Body of pancreas (tissue), 4 donors: ENCODE measurements around the gene EEF1G. TPM values are rescaled to one million over a fixed set of nuclear protein-coding genes. Genes with fewer than 3 reads are reported as not detected.
"Not testable (repeated sequence)": the region's sequence is repeated elsewhere in the genome, so short reads cannot be mapped to it uniquely, and the experiment has no call there.

Experiments
- ATAC-seq: fragments of 150-250 bp; one replicate; pipeline ENCODE4 v1.9.1; 2016
- DNase-seq, 4 donors: peaks; one replicate each; pipeline ENCODE4 v3.0.0-alpha.2; 2019
- H3K27ac ChIP-seq, 4 donors: fragments of 200-600 bp; sonication (generic); 1 replicate in 3 of 4; 2 replicates in 1 of 4; pipeline versions ENCODE4 v1.5.1 to v1.6.1; 2016 to 2019; ENCODE audit warnings: mild to moderate bottlenecking in 1 of 4, mixed read lengths in 1 of 4, moderate library complexity in 1 of 4
- H3K27me3 ChIP-seq, 2 donors: fragments of 200-600 bp; sonication (generic); one replicate each; pipeline ENCODE4 v1.6.0; 2016; ENCODE audit warnings: mild to moderate bottlenecking in 1 of 2
- H3K36me3 ChIP-seq, 2 donors: fragments of 200-600 bp; sonication (generic); replicated peaks in 1 of 2; 2 replicates each; pipeline ENCODE4 v1.5.1; 2016; ENCODE audit warnings: low read depth in 2 of 2; ENCODE audit not compliant: insufficient read depth in 1 of 2
- H3K4me1 ChIP-seq: fragments of 200-600 bp; sonication (generic); one replicate; pipeline ENCODE4 v1.6.0; 2016
- H3K4me3 ChIP-seq, 2 donors: fragments of 200-600 bp; sonication (generic); 1 replicate in 1 of 2; 2 replicates in 1 of 2; pipeline ENCODE4 v1.5.1; 2016 to 2019
- H3K9me3 ChIP-seq, 3 donors: fragments of 200-600 bp; sonication (generic); 1 replicate in 2 of 3; 2 replicates in 1 of 3; pipeline ENCODE4 v1.5.1; 2016
- CTCF ChIP-seq, 7 experiments: fragments of 450-650 bp in 4 of 7; fragments of 200-600 bp in 3 of 7; sonication (generic) in 3 of 7; IDR thresholded peaks; one replicate each; pipeline ENCODE4 v1.5.1; 2016 to 2019; ENCODE audit warnings: antibody characterized with exemption in 7 of 7
- POLR2A ChIP-seq, 3 donors: fragments of 450-650 bp; IDR thresholded peaks; one replicate each; pipeline ENCODE4 v1.6.1; 2016; ENCODE audit warnings: antibody characterized with exemption in 3 of 3, mild to moderate bottlenecking in 2 of 3
- WGBS, 2 donors: methylation state at CpG; one replicate each; pipeline ENCODE4 v1.1.5; 2017; 5-methylcytosine and 5-hydroxymethylcytosine counted together
- intact Hi-C: fragments of 100-400 bp; cut with DNase I; formaldehyde crosslinking; loops from one replicate; pipeline ENCODE4 v1.15.1; 2023
- total RNA-seq, 2 donors: library from RNA; depleted of rRNA; stranded (reverse); fragments of >200 nt; gene quantifications; one replicate each; pipeline ENCODE4 v1.1.0, GENCODE V29; 2016

The EEF1G gene
- total RNA-seq, 2 donors from 2014 or later: 893 to 1,161 TPM

- DNase-seq (peak; percentile 38 to 46 (median 40)), ATAC-seq (peak; percentile 13)
- peak overlapping the region; percentile 81 to 92 (median 86) for H3K27ac ChIP-seq
- peaks cover 44% of the 10 kb centered on the region for H3K4me1 ChIP-seq
- WGBS, 2 donors: 1% methylated on average over 13 to 33 of the region's 33 CpGs
- intact Hi-C loops: no loop called here
- H3K4me3 ChIP-seq: peak overlapping the region in 1 of 2 donors; percentile 46
- no peaks in the 10 kb centered on the region for H3K27me3 ChIP-seq
- H3K36me3 ChIP-seq: peaks cover 3 to 17% of the 10 kb centered on the region in 2 donors
- H3K9me3 ChIP-seq: no peaks in the 10 kb centered on the region
- TF ChIP-seq CTCF (IDR thresholded peaks at IDR 0.05): no peak
- TF ChIP-seq POLR2A (IDR thresholded peaks at IDR 0.05): peak in 2 of 3 donors; percentile 6 to 21
These were observed 826 bp upstream of the EEF1G start for GRCh38 chr11:62574363-62575071.

GRCh38 chr11:62573006-62573591, 592 bp downstream of the EEF1G start:
- Histone ChIP-seq H3K4me3 (peak overlapping the region; percentile 55 to 73), H3K27ac (peak overlapping the region; percentile 15 to 91 (median 62)), H3K36me3 (peaks cover 3 to 16% of the 10 kb centered on the region in 2 donors), H3K4me1 (peaks cover 44% of the 10 kb centered on the region), H3K27me3 (no peaks in the 10 kb centered on the region), H3K9me3 (no peaks in the 10 kb centered on the region)
- 0 to 1% methylated on average over 33 of the region's 33 CpGs for WGBS, 2 donors
- ATAC-seq: no peak
- DNase-seq: peak in 1 of 4 donors; percentile 9
- no peak for TF ChIP-seq CTCF (IDR thresholded peaks at IDR 0.05)
- no peak for TF ChIP-seq POLR2A (IDR thresholded peaks at IDR 0.05)
- intact Hi-C loops: no loop called here

- no peaks in the 10 kb centered on the region for H3K9me3 ChIP-seq
- H3K4me3 ChIP-seq: peak overlapping the region in 1 of 2 donors; percentile 73
- peaks cover 3 to 18% of the 10 kb centered on the region in 2 donors for H3K36me3 ChIP-seq
- WGBS, 2 donors: 72 to 79% methylated on average over 12 of the region's 12 CpGs
- no peaks in the 10 kb centered on the region for H3K27me3 ChIP-seq
- DNase-seq (no peak), ATAC-seq (no peak)
- H3K27ac ChIP-seq: peak overlapping the region in 1 of 4 donors; percentile 58
- peaks cover 44% of the 10 kb centered on the region for H3K4me1 ChIP-seq
- TF ChIP-seq CTCF (IDR thresholded peaks at IDR 0.05) (no peak), POLR2A (IDR thresholded peaks at IDR 0.05) (no peak)
- intact Hi-C loops: no loop called here
These were observed 1.3 kb downstream of the EEF1G start for GRCh38 chr11:62572431-62572830.

GRCh38 chr11:62571493-62571892, 2.2 kb downstream of the EEF1G start:
- H3K27ac ChIP-seq, H3K27me3 ChIP-seq, ATAC-seq, H3K4me3 ChIP-seq, DNase-seq, H3K9me3 ChIP-seq, intact Hi-C loops: not testable (repeated sequence)
- WGBS, 2 donors: 74 to 83% methylated on average over 5 of the region's 5 CpGs
- Histone ChIP-seq H3K4me1 (peaks cover 42% of the 10 kb centered on the region), H3K36me3 (peaks cover 7 to 25% of the 10 kb centered on the region in 2 donors)

GRCh38 chr11:62570903-62571302, 2.8 kb downstream of the EEF1G start:
- intact Hi-C loops, ATAC-seq: not testable (repeated sequence)
- peaks cover 7 to 29% of the 10 kb centered on the region in 2 donors for H3K36me3 ChIP-seq

More at GRCh38 chr11:62570903-62571302, 2.8 kb downstream of the EEF1G start:
- DNase-seq, H3K27me3 ChIP-seq, H3K4me3 ChIP-seq, H3K9me3 ChIP-seq, H3K27ac ChIP-seq: not testable (repeated sequence)
- WGBS, 2 donors: 88 to 95% methylated on average over 5 of the region's 5 CpGs
- H3K4me1 ChIP-seq: peaks cover 36% of the 10 kb centered on the region
